ENCODE results near the gene MAGED1.

DNA sequence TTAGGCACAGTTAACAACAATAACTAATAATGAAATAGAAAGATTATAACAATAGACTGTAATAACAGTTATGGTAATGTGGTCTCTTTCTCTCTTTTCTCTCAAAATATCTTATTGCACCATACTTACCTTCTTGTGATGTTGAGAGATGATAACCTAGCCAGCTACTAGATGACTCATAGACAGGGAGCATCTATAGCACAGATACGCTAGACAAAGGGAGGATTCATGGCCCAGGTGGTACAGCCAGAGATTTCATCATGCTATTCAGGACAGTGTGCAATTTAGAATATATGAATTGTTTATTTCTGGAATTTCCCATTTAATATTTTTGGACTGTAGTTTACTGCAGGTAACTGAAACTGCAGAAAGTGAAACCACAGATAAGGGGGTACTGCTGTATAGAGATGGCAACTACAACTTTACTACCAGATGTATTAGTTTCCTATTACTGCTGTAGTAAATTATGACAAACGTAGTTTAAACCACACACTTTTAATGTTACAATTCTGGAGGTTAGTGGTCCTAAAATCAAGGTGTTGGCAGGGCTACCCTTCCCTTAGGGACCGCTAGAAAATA lies 41.8 kb upstream of the MAGED1 start:
- TF ChIP-seq, protein P1, sequence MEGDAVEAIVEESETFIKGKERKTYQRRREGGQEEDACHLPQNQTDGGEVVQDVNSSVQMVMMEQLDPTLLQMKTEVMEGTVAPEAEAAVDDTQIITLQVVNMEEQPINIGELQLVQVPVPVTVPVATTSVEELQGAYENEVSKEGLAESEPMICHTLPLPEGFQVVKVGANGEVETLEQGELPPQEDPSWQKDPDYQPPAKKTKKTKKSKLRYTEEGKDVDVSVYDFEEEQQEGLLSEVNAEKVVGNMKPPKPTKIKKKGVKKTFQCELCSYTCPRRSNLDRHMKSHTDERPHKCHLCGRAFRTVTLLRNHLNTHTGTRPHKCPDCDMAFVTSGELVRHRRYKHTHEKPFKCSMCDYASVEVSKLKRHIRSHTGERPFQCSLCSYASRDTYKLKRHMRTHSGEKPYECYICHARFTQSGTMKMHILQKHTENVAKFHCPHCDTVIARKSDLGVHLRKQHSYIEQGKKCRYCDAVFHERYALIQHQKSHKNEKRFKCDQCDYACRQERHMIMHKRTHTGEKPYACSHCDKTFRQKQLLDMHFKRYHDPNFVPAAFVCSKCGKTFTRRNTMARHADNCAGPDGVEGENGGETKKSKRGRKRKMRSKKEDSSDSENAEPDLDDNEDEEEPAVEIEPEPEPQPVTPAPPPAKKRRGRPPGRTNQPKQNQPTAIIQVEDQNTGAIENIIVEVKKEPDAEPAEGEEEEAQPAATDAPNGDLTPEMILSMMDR (IDR thresholded peaks at IDR 0.05; ENCODE audit: low read length): no peak
- no peak for TF ChIP-seq EZH2 (IDR thresholded peaks at IDR 0.05; ENCODE audit: borderline replicate concordance, low read length)

Data from OCI-LY1 (cell line).